GM18951 (cell line): ENCODE results near the gene NFE2L1.
"Not testable (repeated sequence)": the region's sequence is repeated elsewhere in the genome, so short reads cannot be mapped to it uniquely, and the experiment has no call there.

Source experiments
- POLR2A ChIP-seq: IDR thresholded peaks from 4 replicates; pipeline ENCODE4 v1.6.1; 2011; ENCODE audit warnings: mild to moderate bottlenecking; ENCODE audit not compliant: insufficient read length, insufficient read depth; ENCODE audit errors: extremely low read depth
- in situ Hi-C: fragments of 300-500 bp; cut with MboI; formaldehyde crosslinking; loops from one replicate; pipeline ENCODE4 v1.12.0; 2022; ENCODE audit warnings: low sequenced_read_pairs, mixed read lengths, inconsistent platforms; ENCODE audit not compliant: unreplicated experiment

Gene NFE2L1, protein sequence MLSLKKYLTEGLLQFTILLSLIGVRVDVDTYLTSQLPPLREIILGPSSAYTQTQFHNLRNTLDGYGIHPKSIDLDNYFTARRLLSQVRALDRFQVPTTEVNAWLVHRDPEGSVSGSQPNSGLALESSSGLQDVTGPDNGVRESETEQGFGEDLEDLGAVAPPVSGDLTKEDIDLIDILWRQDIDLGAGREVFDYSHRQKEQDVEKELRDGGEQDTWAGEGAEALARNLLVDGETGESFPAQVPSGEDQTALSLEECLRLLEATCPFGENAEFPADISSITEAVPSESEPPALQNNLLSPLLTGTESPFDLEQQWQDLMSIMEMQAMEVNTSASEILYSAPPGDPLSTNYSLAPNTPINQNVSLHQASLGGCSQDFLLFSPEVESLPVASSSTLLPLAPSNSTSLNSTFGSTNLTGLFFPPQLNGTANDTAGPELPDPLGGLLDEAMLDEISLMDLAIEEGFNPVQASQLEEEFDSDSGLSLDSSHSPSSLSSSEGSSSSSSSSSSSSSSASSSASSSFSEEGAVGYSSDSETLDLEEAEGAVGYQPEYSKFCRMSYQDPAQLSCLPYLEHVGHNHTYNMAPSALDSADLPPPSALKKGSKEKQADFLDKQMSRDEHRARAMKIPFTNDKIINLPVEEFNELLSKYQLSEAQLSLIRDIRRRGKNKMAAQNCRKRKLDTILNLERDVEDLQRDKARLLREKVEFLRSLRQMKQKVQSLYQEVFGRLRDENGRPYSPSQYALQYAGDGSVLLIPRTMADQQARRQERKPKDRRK

GRCh38 chr17:48047741-48048383 lies at the start of gene NFE2L1:
TSS of gene NFE2L1 (plus strand) at chr17:48048359. CDS start at chr17:48051119, 2,760 bp downstream.
- in situ Hi-C loops: no loop called here
- peak; percentile 83 for TF ChIP-seq POLR2A

DNA sequence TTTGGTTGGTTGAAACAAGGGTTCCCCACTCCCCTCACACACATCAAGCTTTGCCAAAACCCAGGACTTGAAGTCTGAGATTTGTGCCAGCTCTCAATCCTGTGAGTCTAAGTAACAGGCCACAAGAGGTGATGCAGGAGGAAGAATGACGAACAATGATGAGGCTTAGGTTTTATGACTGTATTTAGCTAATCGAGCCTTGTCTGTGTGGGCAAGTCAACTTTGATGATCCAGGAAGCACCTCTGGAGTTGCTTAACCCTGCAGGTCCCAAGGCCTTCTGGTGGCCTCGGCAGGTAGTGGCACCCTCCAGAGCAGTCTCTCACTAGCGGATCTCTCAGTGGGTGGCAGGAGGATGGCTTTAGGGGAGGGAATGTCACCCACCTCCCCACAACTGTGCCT lies 48.6 kb upstream of the NFE2L1 start:
- in situ Hi-C loops: no loop called here
- no peak for TF ChIP-seq POLR2A

DNA sequence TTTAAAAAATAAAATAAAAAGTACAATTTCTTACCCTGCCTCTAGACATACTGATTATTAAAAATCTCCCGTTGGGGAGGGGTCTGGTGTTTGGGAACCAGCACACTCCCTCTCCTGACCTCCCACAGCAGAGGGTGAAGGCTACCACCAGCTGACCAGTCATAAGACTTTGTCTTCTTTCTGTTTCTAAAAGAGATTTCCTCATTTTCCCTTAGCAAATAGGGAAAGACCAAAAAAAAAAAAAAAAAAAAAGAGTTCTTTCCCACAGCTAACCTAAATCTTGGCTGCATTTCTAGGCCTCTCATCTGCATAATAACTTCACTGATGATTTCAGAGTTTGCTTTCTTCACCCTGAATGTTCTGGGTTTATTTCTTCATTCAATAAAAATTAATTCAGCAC lies 47.0 kb upstream of the NFE2L1 start:
- no peak for TF ChIP-seq POLR2A

DNA sequence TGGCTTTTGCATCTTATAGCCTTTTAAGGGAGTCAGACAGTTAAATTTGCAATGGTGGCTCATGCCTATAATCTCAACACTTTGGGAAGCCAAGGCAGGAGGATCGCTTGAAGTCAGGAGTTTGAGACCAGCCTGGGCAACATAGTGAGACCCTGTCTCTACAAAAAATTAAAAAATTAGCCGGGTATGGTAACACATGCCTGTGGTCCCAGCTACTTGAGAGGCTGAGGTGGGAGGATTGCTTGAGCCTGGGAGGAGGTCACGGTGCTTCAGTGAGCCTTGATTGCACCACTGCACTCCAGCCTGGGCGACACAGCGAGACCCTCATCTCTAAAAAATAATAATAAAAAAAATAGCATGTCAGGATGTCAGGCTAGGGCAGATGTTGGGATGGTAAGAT lies 46.5 kb upstream of the NFE2L1 start:
- in situ Hi-C loops: not testable (repeated sequence)

More for the DNA sequence above, 47.0 kb upstream of the NFE2L1 start:
- in situ Hi-C loops: no loop called here

GRCh38 chr17:48002266-48002915 lies 45.8 kb upstream of the NFE2L1 start:
- in situ Hi-C loops: no loop called here
- TF ChIP-seq POLR2A: no peak

DNA sequence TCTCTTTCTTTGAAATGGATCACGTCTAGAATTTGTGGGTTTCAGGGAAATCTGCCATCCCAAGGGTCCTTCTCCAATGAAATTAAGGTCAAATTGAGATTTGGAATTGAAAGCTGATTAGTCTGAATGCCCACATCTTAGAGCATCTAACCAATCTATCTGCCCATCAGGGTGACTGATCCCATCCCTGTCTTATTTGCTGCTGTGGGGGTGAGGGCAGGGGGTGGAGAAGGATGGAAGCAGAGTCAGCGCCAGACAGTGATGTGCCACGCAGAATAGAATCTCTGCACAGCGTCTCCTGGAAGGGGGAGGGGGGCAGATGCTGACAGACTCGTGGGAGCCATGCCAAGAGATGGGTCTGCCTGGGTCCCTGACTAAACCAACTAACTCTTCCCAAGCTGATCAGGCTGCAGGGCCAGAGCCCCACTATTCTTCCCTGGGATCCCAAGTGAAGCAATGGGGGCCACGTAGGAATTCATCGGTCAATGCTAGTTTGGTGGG lies 45.2 kb upstream of the NFE2L1 start:
- TF ChIP-seq POLR2A: no peak
- in situ Hi-C loops: no loop called here

DNA sequence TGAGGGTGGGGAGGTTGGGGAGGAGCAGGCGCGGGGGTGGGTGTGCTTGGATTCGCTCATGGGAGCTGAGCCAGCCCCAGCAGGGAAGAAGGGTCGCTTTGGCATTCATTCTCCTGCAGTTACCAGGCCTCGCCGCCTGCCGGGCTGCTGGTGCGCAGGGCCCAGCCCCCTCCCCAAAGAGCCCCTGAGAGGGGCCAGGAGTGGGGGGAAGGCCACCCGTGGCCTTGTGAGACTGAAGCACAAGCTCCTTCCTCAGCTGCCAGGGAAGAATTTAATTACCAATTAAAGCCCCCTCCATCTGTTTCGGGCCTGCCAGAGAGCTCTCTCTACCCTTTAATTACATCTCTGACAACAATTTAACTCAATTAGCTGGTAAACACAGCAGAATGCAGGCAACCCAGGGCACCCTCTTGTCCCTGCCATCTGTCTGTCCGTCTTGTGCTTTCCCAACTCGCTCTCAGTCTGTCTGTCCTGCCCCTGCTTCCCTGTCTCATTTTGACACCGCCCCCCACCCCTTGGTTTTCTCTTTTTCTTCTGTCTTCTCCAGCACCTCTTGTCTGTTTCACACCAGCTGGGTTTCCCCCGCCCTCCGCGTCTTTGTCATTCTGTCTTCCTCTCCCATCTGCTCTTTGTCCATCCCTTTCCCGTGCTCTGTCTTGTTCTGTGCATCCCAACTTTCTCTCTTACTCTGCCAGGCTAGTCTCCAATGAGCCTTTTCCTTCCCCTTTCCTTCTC lies 44.6 kb upstream of the NFE2L1 start:
- in situ Hi-C loops: no loop called here

DNA sequence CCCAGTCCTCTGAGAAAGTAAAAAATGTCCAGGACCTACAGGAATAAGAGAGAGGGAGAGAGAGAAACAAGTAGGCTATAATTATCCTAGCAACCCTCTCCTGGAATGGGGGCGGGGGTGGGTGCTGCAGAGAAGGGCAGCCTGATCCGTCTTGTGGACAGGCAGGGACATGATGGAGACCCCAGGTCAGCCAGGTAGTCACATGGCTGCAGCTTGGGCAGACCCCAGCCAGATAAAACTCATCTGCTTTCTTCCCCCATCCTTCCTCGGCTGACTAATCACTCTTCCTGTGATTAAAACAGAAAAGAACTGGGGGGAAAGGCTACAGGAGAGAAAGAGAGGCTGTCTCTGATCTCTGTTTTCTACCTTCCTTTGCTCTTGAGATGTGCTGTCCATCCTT lies 43.2 kb upstream of the NFE2L1 start:
- no peak for TF ChIP-seq POLR2A
- in situ Hi-C loops: no loop called here

More for the DNA sequence above, 44.6 kb upstream of the NFE2L1 start:
- no peak for TF ChIP-seq POLR2A

- no peak for TF ChIP-seq POLR2A
- in situ Hi-C loops: no loop called here
These were observed 41.0 kb upstream of the NFE2L1 start for GRCh38 chr17:48006936-48007709.

DNA sequence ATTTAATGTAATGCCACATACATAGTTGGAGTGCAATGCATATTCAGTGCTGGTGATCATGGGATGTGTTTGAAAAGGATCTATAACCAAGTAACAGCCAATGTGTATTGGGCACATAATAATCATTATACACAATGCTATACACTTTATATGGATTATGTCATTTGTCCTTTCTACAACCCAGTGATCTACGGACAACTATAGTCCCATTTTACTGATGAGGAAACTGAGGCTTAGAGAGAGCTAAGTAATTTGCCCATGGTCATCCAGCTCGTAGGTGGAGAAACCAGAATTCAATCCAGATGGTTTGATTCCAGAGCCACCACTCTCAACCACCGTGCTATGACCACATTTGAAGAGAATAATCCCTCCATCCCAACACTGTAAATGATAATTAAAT lies 38.0 kb upstream of the NFE2L1 start:
- TF ChIP-seq POLR2A: no peak
- in situ Hi-C loops: no loop called here

- in situ Hi-C loops: no loop called here
- TF ChIP-seq POLR2A: no peak
These were observed 36.6 kb upstream of the NFE2L1 start for GRCh38 chr17:48011405-48012150.
